ENCODE results near the gene GNAS-AS1.

The GNAS-AS1 gene

DNA sequence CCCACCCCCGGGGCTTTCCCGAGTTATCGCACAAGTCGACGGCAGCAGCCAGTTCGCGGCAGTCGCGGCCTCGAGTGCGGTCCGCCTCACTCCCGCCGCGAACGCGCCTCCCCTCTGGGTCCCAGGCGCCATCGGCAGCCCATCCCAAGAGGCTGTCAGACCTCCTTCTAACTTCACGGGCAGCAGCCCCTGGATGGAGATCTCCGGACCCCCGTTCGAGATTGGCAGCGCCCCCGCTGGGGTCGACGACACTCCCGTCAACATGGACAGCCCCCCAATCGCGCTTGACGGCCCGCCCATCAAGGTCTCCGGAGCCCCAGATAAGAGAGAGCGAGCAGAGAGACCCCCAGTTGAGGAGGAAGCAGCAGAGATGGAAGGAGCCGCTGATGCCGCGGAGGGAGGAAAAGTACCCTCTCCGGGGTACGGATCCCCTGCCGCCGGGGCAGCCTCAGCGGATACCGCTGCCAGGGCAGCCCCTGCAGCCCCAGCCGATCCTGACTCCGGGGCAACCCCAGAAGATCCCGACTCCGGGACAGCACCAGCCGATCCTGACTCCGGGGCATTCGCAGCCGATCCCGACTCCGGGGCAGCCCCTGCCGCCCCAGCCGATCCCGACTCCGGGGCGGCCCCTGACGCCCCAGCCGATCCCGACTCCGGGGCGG is 3.4 kb upstream of the GNAS-AS1 start:
- H3K4me3 ChIP-seq (ENCODE audit: low read length): no peak overlapping the region
- no peak overlapping the region for H2BK15ac ChIP-seq (replicated peaks; ENCODE audit: low read depth)
- no peak overlapping the region for H3K9ac ChIP-seq (ENCODE audit: low read length)
- peaks cover 24% of the 10 kb centered on the region for H3K27me3 ChIP-seq (ENCODE audit: insufficient read depth, low read length, poor library complexity)
- no peak overlapping the region for H3K18ac ChIP-seq (ENCODE audit: low read length)
- H3K56ac ChIP-seq (ENCODE audit: low read length): no peak overlapping the region
- no peak overlapping the region for H2BK120ac ChIP-seq (ENCODE audit: low read depth, low read length)
- H3K79me1 ChIP-seq (ENCODE audit: low read length): no peaks in the 10 kb centered on the region
- no peaks in the 10 kb centered on the region for H3K4me1 ChIP-seq (ENCODE audit: control insufficient read depth, low read depth, low read length)
- WGBS (ENCODE audit: extremely low coverage, insufficient coverage, low lambda C conversion rate): no CpG with 5 or more reads among the region's 63 CpGs
- H3K4ac ChIP-seq (ENCODE audit: low read depth, low read length): no peak overlapping the region
- H2AK5ac ChIP-seq (ENCODE audit: low read length): no peak overlapping the region
- H4K8ac ChIP-seq (ENCODE audit: low read depth, low read length): no peak overlapping the region
- H3K4me2 ChIP-seq (ENCODE audit: low read length): no peak overlapping the region
- no peak overlapping the region for H4K5ac ChIP-seq (ENCODE audit: low read length)
- no peak overlapping the region for H2BK5ac ChIP-seq (ENCODE audit: low read length)
- H3K36me3 ChIP-seq (ENCODE audit: control insufficient read depth, insufficient read depth, low read length): no peaks in the 10 kb centered on the region
- H3K23ac ChIP-seq (ENCODE audit: low read length): no peak overlapping the region
- H3K79me2 ChIP-seq (ENCODE audit: control insufficient read depth, insufficient read depth, low read length): peaks cover 15% of the 10 kb centered on the region
- H3K27ac ChIP-seq (ENCODE audit: low read depth, low read length): no peak overlapping the region
- DNase-seq: no peak

DNA sequence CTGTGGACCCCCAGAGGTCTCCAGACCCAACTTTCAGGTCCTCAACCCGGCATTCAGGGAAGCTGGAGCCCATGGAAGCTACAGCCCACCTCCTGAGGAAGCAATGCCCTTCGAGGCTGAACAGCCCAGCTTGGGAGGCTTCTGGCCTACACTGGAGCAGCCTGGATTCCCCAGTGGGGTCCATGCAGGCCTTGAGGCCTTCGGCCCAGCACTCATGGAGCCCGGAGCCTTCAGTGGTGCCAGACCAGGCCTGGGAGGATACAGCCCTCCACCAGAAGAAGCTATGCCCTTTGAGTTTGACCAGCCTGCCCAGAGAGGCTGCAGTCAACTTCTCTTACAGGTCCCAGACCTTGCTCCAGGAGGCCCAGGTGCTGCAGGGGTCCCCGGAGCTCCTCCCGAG is 2.8 kb upstream of the GNAS-AS1 start:
- Histone ChIP-seq H3K9ac (ENCODE audit: low read length) (no peak overlapping the region), H3K56ac (ENCODE audit: low read length) (no peak overlapping the region), H3K4me1 (ENCODE audit: control insufficient read depth, low read depth, low read length) (no peaks in the 10 kb centered on the region), H4K8ac (ENCODE audit: low read depth, low read length) (no peak overlapping the region), H3K36me3 (ENCODE audit: control insufficient read depth, insufficient read depth, low read length) (no peaks in the 10 kb centered on the region), H2AK5ac (ENCODE audit: low read length) (no peak overlapping the region), H3K27me3 (ENCODE audit: insufficient read depth, low read length, poor library complexity) (peaks cover 24% of the 10 kb centered on the region), H2BK15ac (replicated peaks; ENCODE audit: low read depth) (no peak overlapping the region), H3K4me3 (ENCODE audit: low read length) (no peak overlapping the region), H3K79me2 (ENCODE audit: control insufficient read depth, insufficient read depth, low read length) (peaks cover 22% of the 10 kb centered on the region), H3K79me1 (ENCODE audit: low read length) (no peaks in the 10 kb centered on the region), H3K23ac (ENCODE audit: low read length) (no peak overlapping the region), H3K4ac (ENCODE audit: low read depth, low read length) (no peak overlapping the region), H3K18ac (ENCODE audit: low read length) (no peak overlapping the region), H2BK5ac (ENCODE audit: low read length) (no peak overlapping the region), H4K5ac (ENCODE audit: low read length) (no peak overlapping the region), H2BK120ac (ENCODE audit: low read depth, low read length) (no peak overlapping the region), H3K4me2 (ENCODE audit: low read length) (no peak overlapping the region), H3K27ac (ENCODE audit: low read depth, low read length) (no peak overlapping the region)
- no peak for DNase-seq
- WGBS (ENCODE audit: extremely low coverage, insufficient coverage, low lambda C conversion rate): no CpG with 5 or more reads among the region's 6 CpGs

- Histone ChIP-seq H3K56ac (ENCODE audit: low read length) (peak within 1 kb of the TSS; percentile 83), H2BK5ac (ENCODE audit: low read length) (no peak within 1 kb of the TSS), H2BK15ac (replicated peaks; ENCODE audit: low read depth) (no peak within 1 kb of the TSS), H4K5ac (ENCODE audit: low read length) (no peak within 1 kb of the TSS), H2BK120ac (ENCODE audit: low read depth, low read length) (no peak within 1 kb of the TSS), H3K18ac (ENCODE audit: low read length) (no peak within 1 kb of the TSS), H3K27me3 (ENCODE audit: insufficient read depth, low read length, poor library complexity) (peaks cover 24% of the 10 kb centered on the region), H3K36me3 (ENCODE audit: control insufficient read depth, insufficient read depth, low read length) (no peaks in the 10 kb centered on the region), H4K8ac (ENCODE audit: low read depth, low read length) (no peak within 1 kb of the TSS), H3K79me1 (ENCODE audit: low read length) (no peaks in the 10 kb centered on the region), H3K23ac (ENCODE audit: low read length) (peak within 1 kb of the TSS; percentile 73), H3K9ac (ENCODE audit: low read length) (peak within 1 kb of the TSS; percentile 49), H3K4ac (ENCODE audit: low read depth, low read length) (no peak within 1 kb of the TSS), H3K4me3 (ENCODE audit: low read length) (peak within 1 kb of the TSS; percentile 10), H3K27ac (ENCODE audit: low read depth, low read length) (no peak within 1 kb of the TSS), H2AK5ac (ENCODE audit: low read length) (no peak within 1 kb of the TSS), H3K4me2 (ENCODE audit: low read length) (peak within 1 kb of the TSS; percentile 86), H3K4me1 (ENCODE audit: control insufficient read depth, low read depth, low read length) (no peaks in the 10 kb centered on the region), H3K79me2 (ENCODE audit: control insufficient read depth, insufficient read depth, low read length) (peaks cover 29% of the 10 kb centered on the region)
- DNase-seq: peak; percentile 92
- no CpG with 5 or more reads among the region's 35 CpGs for WGBS (ENCODE audit: extremely low coverage, insufficient coverage, low lambda C conversion rate)
These were observed 2.0 kb upstream of the GNAS-AS1 start, which contains the start of gene GNAS for GRCh38 chr20:58852543-58853271. Gene GNAS (plus strand): TSS chr20:58852716.

DNA sequence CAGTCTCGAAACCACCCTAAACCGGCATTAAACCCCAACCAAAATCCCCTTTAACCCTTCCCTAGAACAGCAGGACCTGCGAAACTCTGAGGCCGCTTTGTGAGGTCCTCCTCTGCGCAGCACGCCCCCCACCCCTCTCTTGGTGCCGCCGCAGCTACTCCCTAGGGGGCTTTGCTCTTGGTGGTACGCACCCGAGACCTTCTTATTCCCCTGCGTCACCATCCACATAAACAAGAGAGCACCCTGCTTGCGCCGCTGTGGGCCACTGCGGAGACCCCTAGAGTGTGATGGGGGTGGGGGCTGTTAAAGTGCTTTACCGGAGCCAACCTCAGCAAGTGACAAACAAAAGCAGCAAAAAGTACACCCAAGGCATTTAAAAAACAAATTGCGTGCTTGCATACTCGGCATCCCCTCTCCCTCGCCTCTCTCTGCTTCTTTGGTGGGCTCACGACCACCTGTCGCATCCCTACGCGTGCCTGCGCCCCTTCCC is 1.3 kb upstream of the GNAS-AS1 start:
- no peak overlapping the region for H3K4ac ChIP-seq (ENCODE audit: low read depth, low read length)
- H2BK15ac ChIP-seq (replicated peaks; ENCODE audit: low read depth): no peak overlapping the region
- no peak overlapping the region for H2AK5ac ChIP-seq (ENCODE audit: low read length)
- no peak for DNase-seq
- H3K56ac ChIP-seq (ENCODE audit: low read length): peak overlapping the region; percentile 83
- H2BK120ac ChIP-seq (ENCODE audit: low read depth, low read length): no peak overlapping the region
- H3K4me1 ChIP-seq (ENCODE audit: control insufficient read depth, low read depth, low read length): no peaks in the 10 kb centered on the region
- H4K5ac ChIP-seq (ENCODE audit: low read length): no peak overlapping the region
- H3K79me1 ChIP-seq (ENCODE audit: low read length): no peaks in the 10 kb centered on the region
- peak overlapping the region; percentile 86 for H3K4me2 ChIP-seq (ENCODE audit: low read length)
- peak overlapping the region; percentile 10 for H3K4me3 ChIP-seq (ENCODE audit: low read length)
- no peaks in the 10 kb centered on the region for H3K36me3 ChIP-seq (ENCODE audit: control insufficient read depth, insufficient read depth, low read length)
- H3K79me2 ChIP-seq (ENCODE audit: control insufficient read depth, insufficient read depth, low read length): peaks cover 35% of the 10 kb centered on the region
- peak overlapping the region; percentile 73 for H3K23ac ChIP-seq (ENCODE audit: low read length)
- H3K27ac ChIP-seq (ENCODE audit: low read depth, low read length): no peak overlapping the region
- no CpG with 5 or more reads among the region's 23 CpGs for WGBS (ENCODE audit: extremely low coverage, insufficient coverage, low lambda C conversion rate)
- peak overlapping the region; percentile 49 for H3K9ac ChIP-seq (ENCODE audit: low read length)
- no peak overlapping the region for H4K8ac ChIP-seq (ENCODE audit: low read depth, low read length)
- no peak overlapping the region for H2BK5ac ChIP-seq (ENCODE audit: low read length)
- peaks cover 24% of the 10 kb centered on the region for H3K27me3 ChIP-seq (ENCODE audit: insufficient read depth, low read length, poor library complexity)
- H3K18ac ChIP-seq (ENCODE audit: low read length): no peak overlapping the region

GRCh38 chr20:58851221-58851968 is 693 bp upstream of the GNAS-AS1 start:
- no peaks in the 10 kb centered on the region for H3K36me3 ChIP-seq (ENCODE audit: control insufficient read depth, insufficient read depth, low read length)
- WGBS (ENCODE audit: extremely low coverage, insufficient coverage, low lambda C conversion rate): no CpG with 5 or more reads among the region's 41 CpGs
- no peak for DNase-seq
- peaks cover 41% of the 10 kb centered on the region for H3K79me2 ChIP-seq (ENCODE audit: control insufficient read depth, insufficient read depth, low read length)
- H2BK120ac ChIP-seq (ENCODE audit: low read depth, low read length): no peak overlapping the region
- H3K27me3 ChIP-seq (ENCODE audit: insufficient read depth, low read length, poor library complexity): peaks cover 22% of the 10 kb centered on the region
- peak overlapping the region; percentile 6 for H3K9ac ChIP-seq (ENCODE audit: low read length)
- no peak overlapping the region for H4K8ac ChIP-seq (ENCODE audit: low read depth, low read length)
- H3K23ac ChIP-seq (ENCODE audit: low read length): no peak overlapping the region
- no peak overlapping the region for H2BK15ac ChIP-seq (replicated peaks; ENCODE audit: low read depth)
- no peak overlapping the region for H3K4me3 ChIP-seq (ENCODE audit: low read length)
- no peak overlapping the region for H3K18ac ChIP-seq (ENCODE audit: low read length)
- no peak overlapping the region for H2AK5ac ChIP-seq (ENCODE audit: low read length)
- H4K5ac ChIP-seq (ENCODE audit: low read length): no peak overlapping the region
- no peaks in the 10 kb centered on the region for H3K4me1 ChIP-seq (ENCODE audit: control insufficient read depth, low read depth, low read length)
- peak overlapping the region; percentile 86 for H3K4me2 ChIP-seq (ENCODE audit: low read length)
- H3K56ac ChIP-seq (ENCODE audit: low read length): peak overlapping the region; percentile 6
- H2BK5ac ChIP-seq (ENCODE audit: low read length): no peak overlapping the region
- no peak overlapping the region for H3K27ac ChIP-seq (ENCODE audit: low read depth, low read length)
- H3K4ac ChIP-seq (ENCODE audit: low read depth, low read length): no peak overlapping the region
- no peaks in the 10 kb centered on the region for H3K79me1 ChIP-seq (ENCODE audit: low read length)
